GM23338 (cell line): ENCODE data around the gene GRK5. TPM values are rescaled to one million over a fixed set of nuclear protein-coding genes. Genes with fewer than 3 reads are reported as not detected.
"Not testable (repeated sequence)": the region's sequence is repeated elsewhere in the genome, so short reads cannot be mapped to it uniquely, and the experiment has no call there.

Experiments
- ATAC-seq: fragments of 200-7000 bp; cut with Tn5 transposase; 3 replicates; pipeline ENCODE4 v1.9.1; 2020
- DNase-seq: peaks from one replicate; pipeline ENCODE4 v3.0.0-alpha.2; 2015; ENCODE audit warnings: low spot score
- H2AFZ ChIP-seq: fragments of 200-600 bp; sonication (generic); 2 replicates; pipeline ENCODE4 v1.8.0; 2016; ENCODE audit warnings: antibody characterized with exemption, mild to moderate bottlenecking, moderate library complexity
- H3F3A ChIP-seq: fragments of 200-600 bp; sonication (generic); replicated peaks from 2 replicates; pipeline ENCODE4 v1.8.0; 2017; ENCODE audit warnings: antibody characterized with exemption, mixed run types, low read depth
- H3K27ac ChIP-seq: fragments of 200-600 bp; sonication (generic); 2 replicates; pipeline ENCODE4 v1.6.1; 2016; ENCODE audit warnings: low read depth
- H3K27me3 ChIP-seq: fragments of 200-600 bp; sonication (generic); 2 replicates; pipeline ENCODE4 v1.8.0; 2016; ENCODE audit warnings: mild to moderate bottlenecking, mixed run types, moderate library complexity; ENCODE audit not compliant: insufficient read depth
- H3K36me3 ChIP-seq: fragments of 200-600 bp; sonication (generic); 2 replicates; pipeline ENCODE4 v1.8.0; 2016; ENCODE audit warnings: mild to moderate bottlenecking; ENCODE audit not compliant: insufficient read depth
- H3K4me1 ChIP-seq: fragments of 200-600 bp; sonication (generic); 2 replicates; pipeline ENCODE4 v1.8.0; 2016; ENCODE audit warnings: mild to moderate bottlenecking, moderate library complexity; ENCODE audit not compliant: insufficient read depth
- H3K4me2 ChIP-seq: fragments of 200-600 bp; sonication (generic); 2 replicates; pipeline ENCODE4 v1.7.1; 2017; ENCODE audit warnings: mixed run types
- H3K4me3 ChIP-seq: fragments of 200-600 bp; sonication (generic); 2 replicates; pipeline ENCODE4 v1.6.1; 2016; ENCODE audit warnings: mixed run types
- H3K79me2 ChIP-seq: fragments of 200-600 bp; sonication (generic); replicated peaks from 2 replicates; pipeline ENCODE4 v1.8.0; 2017; ENCODE audit warnings: mild to moderate bottlenecking; ENCODE audit not compliant: insufficient read depth
- H3K9me2 ChIP-seq: fragments of 200-600 bp; sonication (generic); 2 replicates; pipeline ENCODE4 v1.8.0; 2017; ENCODE audit not compliant: insufficient read depth
- H4K20me1 ChIP-seq: fragments of 200-600 bp; sonication (generic); replicated peaks from 2 replicates; pipeline ENCODE4 v1.8.0; 2017; ENCODE audit warnings: mild to moderate bottlenecking; ENCODE audit not compliant: insufficient read depth
- H3K27ac Mint-ChIP-seq: 2 replicates; pipeline ENCODE4 v1.8.0; 2020; ENCODE audit warnings: inconsistent platforms, mild to moderate bottlenecking, moderate library complexity, mixed read lengths
- H3K27me3 Mint-ChIP-seq: 3 replicates; pipeline ENCODE4 v1.8.0; 2022; ENCODE audit warnings: low read depth, mild to moderate bottlenecking, moderate library complexity, mixed read lengths, inconsistent platforms; ENCODE audit not compliant: insufficient read depth, poor library complexity
- H3K36me3 Mint-ChIP-seq: 3 replicates; pipeline ENCODE4 v1.8.0; 2021; ENCODE audit warnings: low read depth, mild to moderate bottlenecking, inconsistent platforms, moderate library complexity, mixed read lengths
- H3K4me1 Mint-ChIP-seq: 3 replicates; pipeline ENCODE4 v1.8.0; 2020; ENCODE audit warnings: mild to moderate bottlenecking, inconsistent platforms, mixed read lengths
- H3K4me3 Mint-ChIP-seq: 3 replicates; pipeline ENCODE4 v1.8.0; 2021; ENCODE audit warnings: moderate library complexity, mild to moderate bottlenecking, inconsistent platforms, mixed read lengths
- H3K9me3 Mint-ChIP-seq: 3 replicates; pipeline ENCODE4 v1.8.0; 2020; ENCODE audit warnings: moderate library complexity, mild to moderate bottlenecking, inconsistent platforms, mixed read lengths
- CREB1 ChIP-seq: fragments of 250-450 bp; sonication (Bioruptor Pico); IDR thresholded peaks from 2 replicates; pipeline ENCODE4 v1.5.0; 2020; ENCODE audit warnings: low read depth, mild to moderate bottlenecking, moderate library complexity
- EZH2 ChIP-seq: fragments of 200-600 bp; sonication (generic); IDR thresholded peaks from one replicate; pipeline ENCODE4 v1.8.0; 2017; ENCODE audit warnings: antibody characterized with exemption, mild to moderate bottlenecking, low read depth; ENCODE audit not compliant: unreplicated experiment
- JUNB ChIP-seq: IDR thresholded peaks from one replicate; pipeline ENCODE4 v1.6.1; 2016; ENCODE audit warnings: antibody characterized with exemption; ENCODE audit not compliant: unreplicated experiment
- NANOG ChIP-seq: IDR thresholded peaks from 2 replicates; pipeline ENCODE4 v1.6.1; 2016; ENCODE audit warnings: antibody characterized with exemption, borderline replicate concordance
- POLR2AphosphoS5 ChIP-seq: IDR thresholded peaks from 2 replicates; pipeline ENCODE4 v1.6.1; 2016; ENCODE audit warnings: antibody characterized with exemption, low read depth
- STAT1 ChIP-seq: IDR thresholded peaks from one replicate; pipeline ENCODE4 v1.6.1; 2016; ENCODE audit warnings: antibody characterized with exemption; ENCODE audit not compliant: unreplicated experiment
- ZNF114 ChIP-seq: fragments of 250-450 bp; sonication (Bioruptor Pico); IDR thresholded peaks from 2 replicates; pipeline ENCODE4 v1.5.0; 2020; ENCODE audit warnings: mild to moderate bottlenecking, moderate library complexity
- ZNF331 ChIP-seq: fragments of 250-450 bp; sonication (Bioruptor Pico); IDR thresholded peaks from 2 replicates; pipeline ENCODE4 v1.5.0; 2020; ENCODE audit warnings: low read depth, mild to moderate bottlenecking, moderate library complexity
- polyA plus RNA-seq: library from polyadenylated mRNA; unstranded; fragments of >200 nt; fragmentation: Nextera tagmentation; extraction: Ambion mirVana; gene quantifications from 2 replicates; pipeline ENCODE4 v1.2.1, GENCODE V29; 2016
- total RNA-seq: library from RNA; depleted of rRNA; stranded (reverse); fragments of >200 nt; shearing (Covaris generic); gene quantifications from 2 replicates; pipeline ENCODE4 v1.2.3, GENCODE V29; 2014
- TF ChIP-seq, protein P1 (sequence below), 2 experiments: fragments of 200-600 bp in 1 of 2; sonication (generic) in 1 of 2; conservative IDR thresholded peaks; 2 replicates each; pipeline versions ENCODE4 v1.5.1 to v1.6.1; 2016 to 2017; ENCODE audit warnings: antibody characterized with exemption in 2 of 2, low read depth in 2 of 2, mild to moderate bottlenecking in 2 of 2, moderate library complexity in 1 of 2
- TF ChIP-seq, protein P2 (sequence below): IDR thresholded peaks from 2 replicates; pipeline ENCODE4 v1.6.1; 2016; ENCODE audit warnings: antibody characterized with exemption
- TF ChIP-seq, protein P3 (sequence below): IDR thresholded peaks from one replicate; pipeline ENCODE4 v1.6.1; 2018; ENCODE audit warnings: antibody characterized with exemption; ENCODE audit not compliant: unreplicated experiment

Gene GRK5
- total and polyA plus RNA-seq, 2 experiments from 2014 or later, result 0.53 to 2.0 TPM

DNA sequence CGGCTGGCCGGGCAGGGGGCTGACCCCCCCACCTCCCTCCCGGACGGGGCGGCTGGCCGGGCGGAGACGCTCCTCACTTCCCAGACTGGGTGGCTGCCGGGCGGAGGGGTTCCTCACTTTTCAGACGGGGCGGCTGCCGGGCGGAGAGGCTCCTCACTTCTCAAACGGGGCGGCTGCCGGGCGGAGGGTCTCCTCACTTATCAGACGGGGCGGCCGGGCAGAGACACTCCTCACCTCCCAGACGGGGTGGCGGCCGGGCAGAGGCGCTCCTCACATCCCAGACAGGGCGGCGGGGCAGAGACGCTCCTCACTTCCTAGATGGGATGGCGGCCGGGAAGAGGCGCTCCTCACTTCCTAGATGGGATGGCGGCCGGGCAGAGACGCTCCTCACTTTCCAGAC is 53.6 kb downstream of the GRK5 start:
- H3K9me3 Mint-ChIP-seq, result peaks cover 17% of the 10 kb centered on the region; the same call in 2 of the 3 replicates
- H3K9me2 ChIP-seq, H3K27me3 ChIP-seq, ATAC-seq, H3K27ac Mint-ChIP-seq, H4K20me1 ChIP-seq, H2AFZ ChIP-seq, H3K27ac ChIP-seq, H3K4me1 ChIP-seq, H3K4me3 Mint-ChIP-seq, H3K79me2 ChIP-seq, H3K4me2 ChIP-seq, H3F3A ChIP-seq, H3K27me3 Mint-ChIP-seq, H3K4me1 Mint-ChIP-seq, H3K36me3 ChIP-seq, H3K36me3 Mint-ChIP-seq, H3K4me3 ChIP-seq, DNase-seq: not testable (repeated sequence)

DNA sequence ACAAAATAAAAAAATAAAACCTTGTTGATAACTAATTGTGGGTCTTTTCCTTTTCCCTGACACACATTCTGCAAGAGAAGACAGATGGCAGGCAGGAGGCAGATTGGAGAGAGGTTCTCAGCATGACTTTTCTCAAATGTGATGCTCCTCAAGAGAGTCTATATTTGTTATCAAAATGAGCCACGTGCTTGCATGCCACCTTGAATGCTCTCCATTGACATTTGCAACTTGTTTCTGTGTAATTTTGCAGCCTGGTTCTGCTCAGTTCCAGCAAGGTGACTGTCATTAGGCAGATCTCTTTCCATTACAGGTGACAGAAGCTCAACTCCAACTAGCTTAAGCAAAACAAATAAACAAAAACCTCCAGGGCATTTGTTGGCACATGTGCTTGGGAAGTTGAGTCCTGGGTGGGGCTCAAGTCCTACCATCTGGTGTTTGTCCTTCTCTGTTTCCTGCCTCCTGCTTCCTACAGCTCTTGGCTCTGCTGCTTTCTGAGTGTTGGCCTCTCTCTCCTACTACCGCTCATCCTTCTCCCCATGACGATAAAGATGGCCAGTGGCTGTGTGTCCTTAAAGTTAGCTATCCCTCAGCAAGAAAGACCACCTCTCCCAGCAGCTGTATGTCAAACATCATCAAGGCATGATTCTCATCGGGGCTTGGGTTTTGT is 56.7 kb downstream of the GRK5 start:
- no peaks in the 10 kb centered on the region for H3F3A ChIP-seq
- Mint-ChIP-seq H3K27me3 (no peaks in the 10 kb centered on the region), H3K36me3 (0 out of 3 replicates have a peak, but pooled peaks cover 6% of the 10 kb centered on the region), H3K27ac (no peak overlapping the region), H3K4me3 (no peak overlapping the region), H3K9me3 (peaks cover 13% of the 10 kb centered on the region; the same call in 2 of the 3 replicates), H3K4me1 (peaks cover 8% of the 10 kb centered on the region; the same call in 2 of the 3 replicates)
- no peaks in the 10 kb centered on the region for H4K20me1 ChIP-seq
- no peak overlapping the region for H3K4me3 ChIP-seq
- no peak for DNase-seq
- H3K27me3 ChIP-seq, result no peaks in the 10 kb centered on the region
- H3K4me1 ChIP-seq, result no peaks in the 10 kb centered on the region
- H3K27ac ChIP-seq, result no peak overlapping the region
- ATAC-seq, result no peak
- H3K9me2 ChIP-seq, result no peaks in the 10 kb centered on the region
- H3K4me2 ChIP-seq, result no peak overlapping the region
- no peaks in the 10 kb centered on the region for H3K36me3 ChIP-seq
- no peak overlapping the region for H2AFZ ChIP-seq
- H3K79me2 ChIP-seq, result no peaks in the 10 kb centered on the region
- no peak for TF ChIP-seq NANOG
- no peak for TF ChIP-seq STAT1
- TF ChIP-seq, protein P1, sequence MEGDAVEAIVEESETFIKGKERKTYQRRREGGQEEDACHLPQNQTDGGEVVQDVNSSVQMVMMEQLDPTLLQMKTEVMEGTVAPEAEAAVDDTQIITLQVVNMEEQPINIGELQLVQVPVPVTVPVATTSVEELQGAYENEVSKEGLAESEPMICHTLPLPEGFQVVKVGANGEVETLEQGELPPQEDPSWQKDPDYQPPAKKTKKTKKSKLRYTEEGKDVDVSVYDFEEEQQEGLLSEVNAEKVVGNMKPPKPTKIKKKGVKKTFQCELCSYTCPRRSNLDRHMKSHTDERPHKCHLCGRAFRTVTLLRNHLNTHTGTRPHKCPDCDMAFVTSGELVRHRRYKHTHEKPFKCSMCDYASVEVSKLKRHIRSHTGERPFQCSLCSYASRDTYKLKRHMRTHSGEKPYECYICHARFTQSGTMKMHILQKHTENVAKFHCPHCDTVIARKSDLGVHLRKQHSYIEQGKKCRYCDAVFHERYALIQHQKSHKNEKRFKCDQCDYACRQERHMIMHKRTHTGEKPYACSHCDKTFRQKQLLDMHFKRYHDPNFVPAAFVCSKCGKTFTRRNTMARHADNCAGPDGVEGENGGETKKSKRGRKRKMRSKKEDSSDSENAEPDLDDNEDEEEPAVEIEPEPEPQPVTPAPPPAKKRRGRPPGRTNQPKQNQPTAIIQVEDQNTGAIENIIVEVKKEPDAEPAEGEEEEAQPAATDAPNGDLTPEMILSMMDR (conservative IDR thresholded peaks at IDR 0.05; ENCODE audit: low read depth in 2 of 2), result no peak
- TF ChIP-seq, protein P2, sequence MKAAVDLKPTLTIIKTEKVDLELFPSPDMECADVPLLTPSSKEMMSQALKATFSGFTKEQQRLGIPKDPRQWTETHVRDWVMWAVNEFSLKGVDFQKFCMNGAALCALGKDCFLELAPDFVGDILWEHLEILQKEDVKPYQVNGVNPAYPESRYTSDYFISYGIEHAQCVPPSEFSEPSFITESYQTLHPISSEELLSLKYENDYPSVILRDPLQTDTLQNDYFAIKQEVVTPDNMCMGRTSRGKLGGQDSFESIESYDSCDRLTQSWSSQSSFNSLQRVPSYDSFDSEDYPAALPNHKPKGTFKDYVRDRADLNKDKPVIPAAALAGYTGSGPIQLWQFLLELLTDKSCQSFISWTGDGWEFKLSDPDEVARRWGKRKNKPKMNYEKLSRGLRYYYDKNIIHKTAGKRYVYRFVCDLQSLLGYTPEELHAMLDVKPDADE, result no peak
- TF ChIP-seq ZNF331 (CRISPR knock-in tag), result no peak
- no peak for TF ChIP-seq ZNF114 (CRISPR knock-in tag)
- no peak for TF ChIP-seq EZH2
- TF ChIP-seq, protein P3, sequence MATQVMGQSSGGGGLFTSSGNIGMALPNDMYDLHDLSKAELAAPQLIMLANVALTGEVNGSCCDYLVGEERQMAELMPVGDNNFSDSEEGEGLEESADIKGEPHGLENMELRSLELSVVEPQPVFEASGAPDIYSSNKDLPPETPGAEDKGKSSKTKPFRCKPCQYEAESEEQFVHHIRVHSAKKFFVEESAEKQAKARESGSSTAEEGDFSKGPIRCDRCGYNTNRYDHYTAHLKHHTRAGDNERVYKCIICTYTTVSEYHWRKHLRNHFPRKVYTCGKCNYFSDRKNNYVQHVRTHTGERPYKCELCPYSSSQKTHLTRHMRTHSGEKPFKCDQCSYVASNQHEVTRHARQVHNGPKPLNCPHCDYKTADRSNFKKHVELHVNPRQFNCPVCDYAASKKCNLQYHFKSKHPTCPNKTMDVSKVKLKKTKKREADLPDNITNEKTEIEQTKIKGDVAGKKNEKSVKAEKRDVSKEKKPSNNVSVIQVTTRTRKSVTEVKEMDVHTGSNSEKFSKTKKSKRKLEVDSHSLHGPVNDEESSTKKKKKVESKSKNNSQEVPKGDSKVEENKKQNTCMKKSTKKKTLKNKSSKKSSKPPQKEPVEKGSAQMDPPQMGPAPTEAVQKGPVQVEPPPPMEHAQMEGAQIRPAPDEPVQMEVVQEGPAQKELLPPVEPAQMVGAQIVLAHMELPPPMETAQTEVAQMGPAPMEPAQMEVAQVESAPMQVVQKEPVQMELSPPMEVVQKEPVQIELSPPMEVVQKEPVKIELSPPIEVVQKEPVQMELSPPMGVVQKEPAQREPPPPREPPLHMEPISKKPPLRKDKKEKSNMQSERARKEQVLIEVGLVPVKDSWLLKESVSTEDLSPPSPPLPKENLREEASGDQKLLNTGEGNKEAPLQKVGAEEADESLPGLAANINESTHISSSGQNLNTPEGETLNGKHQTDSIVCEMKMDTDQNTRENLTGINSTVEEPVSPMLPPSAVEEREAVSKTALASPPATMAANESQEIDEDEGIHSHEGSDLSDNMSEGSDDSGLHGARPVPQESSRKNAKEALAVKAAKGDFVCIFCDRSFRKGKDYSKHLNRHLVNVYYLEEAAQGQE, result no peak
- no peak for TF ChIP-seq JUNB
- no peak for TF ChIP-seq CREB1 (CRISPR knock-in tag)
- no peak for TF ChIP-seq POLR2AphosphoS5
